LHCN-M2 (cell line): Measurements from ENCODE around the gene MTMR2. TPM values are rescaled to one million over a fixed set of nuclear protein-coding genes. Genes with fewer than 3 reads are reported as not detected.
A peak's percentile ranks its signal among the peaks of the same experiment; 100 is the strongest.
"Not testable (repeated sequence)": the region's sequence is repeated elsewhere in the genome, so short reads cannot be mapped to it uniquely, and the experiment has no call there.

Experiments
- DNase-seq: peaks from one replicate; pipeline ENCODE4 v3.0.0-alpha.2; 2012; ENCODE audit warnings: low read depth
- total RNA-seq: library from RNA; depleted of rRNA; stranded (reverse); fragments of >200 nt; gene quantifications from 2 replicates; pipeline ENCODE4 v1.2.3, GENCODE V29; 2014

Gene MTMR2
- total RNA-seq, 1 experiment from 2014 or later: 22.7 TPM

DNA sequence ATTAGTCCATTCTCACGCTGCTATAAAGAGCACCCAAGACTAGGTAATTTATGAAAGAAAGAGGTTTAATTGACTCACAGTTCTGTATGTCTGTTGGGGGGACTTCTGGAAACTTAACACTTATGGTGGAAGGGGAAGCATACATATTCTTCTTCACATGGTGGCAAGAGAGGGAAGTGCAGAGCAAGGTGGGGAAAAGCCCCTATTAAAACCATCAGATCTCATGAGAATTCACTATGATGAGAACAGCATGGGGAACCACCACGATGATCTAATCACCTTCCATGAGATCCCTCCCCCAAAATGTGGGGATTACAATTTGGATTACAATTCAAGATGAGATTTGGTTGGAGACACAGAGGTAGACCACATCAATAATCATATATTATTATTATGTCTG is 107.9 kb downstream of the MTMR2 start:
- DNase-seq: no peak

DNA sequence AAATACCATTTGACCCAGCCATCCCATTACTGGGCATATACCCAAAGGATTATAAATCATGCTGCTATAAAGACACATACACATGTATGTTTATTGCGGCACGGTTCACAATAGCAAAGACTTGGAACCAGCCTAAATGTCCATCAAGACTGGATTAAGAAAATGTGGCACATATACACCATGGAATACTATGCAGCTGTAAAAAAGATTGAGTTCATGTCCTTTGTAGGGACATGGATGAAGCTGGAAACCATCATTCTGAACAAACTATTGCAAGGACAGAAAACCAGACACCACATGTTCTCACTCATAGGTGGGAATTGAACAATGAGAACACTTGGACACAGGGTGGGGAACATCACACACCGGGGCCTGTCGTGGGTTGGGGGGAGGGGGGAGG is 112.9 kb downstream of the MTMR2 start:
- DNase-seq: not testable (repeated sequence)

DNA sequence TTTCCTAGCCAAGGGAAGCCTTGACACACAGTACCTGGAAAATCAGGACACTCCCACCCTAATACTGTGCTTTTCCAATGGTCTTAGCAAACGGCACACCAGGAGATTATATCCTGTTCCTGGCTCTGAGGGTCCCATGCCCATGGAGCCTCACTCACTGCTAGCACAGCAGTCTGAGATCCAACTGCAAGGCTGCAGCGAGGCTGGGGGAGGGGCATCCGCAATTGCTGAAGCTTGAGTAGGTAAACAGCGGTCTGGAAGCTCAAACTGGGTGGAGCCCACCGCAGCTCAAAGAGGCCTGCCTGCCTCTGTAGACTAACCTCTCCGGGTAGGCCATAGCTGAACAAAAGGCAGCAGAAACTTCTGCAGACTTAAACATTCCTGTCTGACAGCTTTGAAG is 117.4 kb downstream of the MTMR2 start:
- not testable (repeated sequence) for DNase-seq

DNA sequence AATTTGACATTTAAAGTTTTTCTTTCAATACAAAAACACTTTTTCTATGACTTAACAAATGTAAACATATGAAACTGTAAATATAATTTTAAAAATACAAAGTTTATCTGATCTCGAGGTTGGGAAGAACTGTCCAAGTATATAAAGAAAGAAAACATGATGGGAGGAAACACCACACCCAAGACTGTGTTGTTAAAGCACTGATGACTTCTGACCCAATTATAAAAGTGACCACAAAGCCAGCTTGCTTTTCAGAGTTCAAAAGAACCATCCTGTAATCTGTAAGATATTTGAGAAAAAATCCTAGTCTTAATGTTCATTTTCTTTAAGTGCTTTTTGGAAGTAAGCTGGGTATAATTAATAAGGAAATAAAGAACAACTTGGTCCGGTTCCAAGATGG is 118.0 kb downstream of the MTMR2 start:
- DNase-seq: no peak

DNA sequence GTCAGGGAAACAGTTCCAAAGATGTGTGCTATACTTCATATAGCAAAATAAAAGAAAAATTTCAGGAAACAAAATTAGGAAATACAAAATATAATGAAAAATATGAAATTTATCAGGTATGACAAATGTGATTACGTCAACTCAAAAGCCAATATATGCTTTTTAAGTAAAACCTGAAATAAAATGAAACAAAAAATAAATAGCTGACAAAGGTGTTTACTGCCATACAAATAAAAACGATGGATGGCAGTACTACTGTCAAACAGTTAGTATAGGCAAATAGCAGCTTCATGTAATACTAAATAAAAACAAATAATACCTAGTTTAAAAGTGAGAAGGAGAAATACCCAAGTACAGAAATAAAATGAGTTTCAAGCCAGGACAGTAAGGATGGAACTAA is 119.9 kb downstream of the MTMR2 start:
- DNase-seq: no peak

DNA sequence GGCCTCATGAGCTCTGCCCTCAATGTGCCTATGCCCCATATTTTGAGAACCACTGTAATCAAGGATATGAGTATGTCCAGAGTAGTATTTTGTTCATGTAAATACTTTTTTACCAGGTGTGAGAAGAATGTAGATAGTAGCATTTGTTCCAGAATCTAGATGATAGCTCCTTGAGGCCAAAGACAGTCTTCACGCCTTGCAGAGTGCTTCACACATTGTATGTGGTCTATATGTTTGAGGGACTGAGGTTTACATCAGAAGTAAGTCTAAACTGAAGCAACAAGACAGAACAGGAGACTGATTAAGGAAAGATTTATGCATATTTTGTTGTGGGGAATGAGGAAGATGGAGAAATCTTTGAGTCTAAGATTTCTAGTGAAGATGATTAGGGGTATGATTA is 121.1 kb downstream of the MTMR2 start:
- DNase-seq: no peak

DNA sequence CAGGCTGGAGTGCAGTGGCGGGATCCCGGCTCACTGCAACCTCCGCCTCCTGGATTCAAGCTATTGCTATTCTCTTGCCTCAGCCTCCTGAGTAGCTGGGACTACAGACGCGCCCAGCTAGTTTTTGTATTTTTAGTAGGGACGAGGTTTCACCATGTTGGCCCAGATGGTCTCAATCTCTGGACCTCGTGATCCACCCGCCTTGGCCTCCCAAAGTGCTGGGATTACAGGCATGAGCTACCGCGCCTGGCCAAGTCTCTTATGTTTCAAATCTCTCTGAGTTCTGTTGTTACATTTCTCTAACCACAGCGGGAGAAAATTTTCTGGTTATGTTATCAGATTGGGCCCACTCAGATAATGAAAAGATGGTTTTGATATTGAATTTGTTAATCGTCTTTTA is 123.5 kb downstream of the MTMR2 start:
- no peak for DNase-seq

DNA sequence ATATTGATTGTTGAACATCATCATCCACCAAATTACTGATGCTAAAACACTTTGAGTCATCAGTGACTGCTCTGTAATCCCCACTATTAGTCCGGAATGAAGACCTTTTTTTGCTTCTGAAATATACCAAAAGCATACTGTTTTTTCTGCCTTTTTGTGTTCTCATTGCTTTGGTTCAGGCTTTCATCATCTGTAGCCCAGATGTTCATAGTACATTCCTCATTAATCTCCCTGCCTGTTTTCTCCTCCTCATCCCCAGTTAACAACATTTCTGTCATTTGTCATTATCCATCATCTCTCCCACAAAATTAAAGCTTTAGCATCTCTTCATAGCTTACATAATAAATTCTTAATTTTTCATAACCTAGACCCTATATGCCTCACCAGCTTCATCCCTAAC is 124.4 kb downstream of the MTMR2 start:
- DNase-seq: no peak

DNA sequence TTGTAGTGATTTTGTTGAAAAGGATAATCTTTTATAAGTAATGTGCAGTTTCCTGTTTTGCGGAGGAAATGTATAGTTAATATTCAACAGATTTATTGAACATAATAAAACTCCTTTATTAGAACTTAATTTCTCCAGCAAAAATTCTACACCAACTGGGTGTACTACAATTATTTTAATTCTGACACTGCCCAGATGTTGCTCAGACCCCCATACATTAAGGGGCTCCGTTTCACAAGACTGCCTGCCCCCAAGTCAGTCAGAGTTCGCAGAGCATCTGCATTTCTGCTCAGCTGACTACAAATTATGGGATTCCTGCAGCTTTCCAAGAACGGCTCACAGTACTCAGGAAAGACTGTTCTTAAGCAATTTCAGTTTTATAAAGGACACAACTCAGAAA is 127.4 kb downstream of the MTMR2 start:
- no peak for DNase-seq

DNA sequence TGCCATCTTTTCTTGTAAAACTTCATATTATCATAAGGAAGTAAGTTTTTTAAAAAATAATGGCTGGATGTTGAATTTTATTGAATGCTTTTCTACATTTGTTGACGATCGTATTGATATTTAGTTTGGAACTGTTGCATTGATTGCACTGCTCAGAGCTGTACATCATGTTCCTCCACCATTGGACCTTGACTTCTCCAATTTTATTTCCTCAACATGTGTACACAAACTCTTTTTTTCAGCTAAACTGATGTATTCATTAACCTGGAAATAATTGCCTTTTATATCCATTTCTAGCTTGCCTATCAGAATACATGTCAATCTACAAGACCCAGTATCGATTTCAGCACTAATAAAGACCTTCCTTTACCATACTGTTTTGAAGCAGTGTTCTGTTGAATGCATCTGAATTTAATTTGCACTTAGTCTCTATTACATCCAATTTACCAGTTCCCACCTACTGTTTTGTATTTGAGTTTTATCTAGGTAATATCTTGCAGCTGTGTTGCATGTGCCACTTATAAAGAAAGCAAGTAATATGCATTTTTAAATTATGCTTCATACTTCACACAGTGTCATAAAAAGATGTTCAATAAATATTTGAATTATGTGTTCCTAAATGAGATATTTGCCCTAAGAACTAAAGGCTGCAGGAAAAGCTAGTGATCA is 128.1 kb downstream of the MTMR2 start:
- no peak for DNase-seq

DNA sequence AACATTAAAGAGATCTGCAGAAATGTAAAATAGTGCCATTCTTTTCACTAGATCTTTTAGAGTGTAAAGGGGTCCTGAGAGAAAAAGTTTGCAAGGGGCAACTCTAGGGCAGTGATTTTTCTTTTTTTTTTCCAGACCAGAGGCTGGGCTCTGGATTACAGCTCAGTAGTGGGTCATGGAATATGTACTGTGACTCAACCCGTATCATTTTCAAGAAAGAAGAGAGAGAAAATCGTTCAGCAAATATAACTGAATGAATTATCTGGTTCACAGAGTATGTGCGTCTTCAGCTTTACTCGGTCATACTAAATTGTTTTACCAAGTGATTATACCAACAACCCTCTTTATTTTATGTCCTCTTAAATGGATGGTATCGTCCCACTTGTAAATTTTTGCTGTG is 129.8 kb downstream of the MTMR2 start:
- peak; percentile 45 for DNase-seq

DNA sequence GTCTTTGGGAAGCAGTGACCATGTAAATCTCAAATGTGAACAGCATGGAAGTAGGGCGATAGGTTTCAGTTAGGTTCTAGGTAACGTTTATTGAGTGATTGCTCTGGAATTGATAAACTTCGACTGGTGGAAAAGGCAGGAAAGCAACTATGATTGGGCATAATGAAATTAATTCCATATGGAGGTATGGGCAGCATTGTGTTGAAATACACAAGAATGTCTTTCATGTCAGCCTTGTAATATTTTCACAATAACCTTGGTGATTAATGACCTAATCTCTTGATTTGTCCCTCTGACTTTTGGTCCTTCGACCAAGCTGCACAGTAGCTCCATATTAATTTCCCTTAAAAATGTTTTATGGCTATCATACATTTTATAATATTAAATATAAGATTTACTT is 130.8 kb downstream of the MTMR2 start:
- DNase-seq: no peak

DNA sequence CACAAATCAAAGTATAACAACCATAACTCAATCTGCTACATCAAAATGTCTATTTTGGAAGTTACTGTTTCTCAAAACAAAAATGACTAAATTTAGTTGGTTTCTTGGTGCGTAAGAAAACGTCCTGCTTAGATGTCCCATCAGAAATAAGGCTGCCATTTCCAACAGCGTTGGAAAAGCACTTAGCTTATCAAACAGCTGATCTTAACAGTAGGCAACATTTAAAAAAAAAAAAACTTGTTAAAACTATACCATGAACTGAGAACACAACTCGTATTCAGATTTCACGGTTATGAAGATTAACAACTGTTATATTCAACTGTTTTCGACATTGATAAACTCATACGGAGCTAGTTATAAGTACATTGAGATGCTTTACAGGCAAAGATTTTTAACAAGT is 131.2 kb downstream of the MTMR2 start:
- no peak for DNase-seq

DNA sequence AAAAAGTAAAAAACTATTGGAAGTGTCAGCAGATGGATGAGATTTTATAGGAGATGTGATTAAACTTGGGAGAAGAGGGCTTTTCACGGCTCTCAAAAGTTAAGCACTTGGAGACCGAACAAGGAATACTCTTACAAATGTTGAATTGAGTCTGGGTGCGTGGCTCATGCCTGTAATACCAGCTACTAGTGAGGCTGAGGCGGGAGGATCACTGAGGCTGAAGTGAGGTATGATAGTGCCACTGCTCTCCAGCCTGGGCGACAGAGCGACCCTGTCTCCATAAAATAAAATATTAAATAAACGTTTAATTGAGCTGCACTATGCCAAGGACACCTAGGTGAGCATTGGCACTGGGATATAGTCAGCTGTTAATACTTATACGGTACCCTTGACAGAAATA is 131.7 kb downstream of the MTMR2 start:
- no peak for DNase-seq

DNA sequence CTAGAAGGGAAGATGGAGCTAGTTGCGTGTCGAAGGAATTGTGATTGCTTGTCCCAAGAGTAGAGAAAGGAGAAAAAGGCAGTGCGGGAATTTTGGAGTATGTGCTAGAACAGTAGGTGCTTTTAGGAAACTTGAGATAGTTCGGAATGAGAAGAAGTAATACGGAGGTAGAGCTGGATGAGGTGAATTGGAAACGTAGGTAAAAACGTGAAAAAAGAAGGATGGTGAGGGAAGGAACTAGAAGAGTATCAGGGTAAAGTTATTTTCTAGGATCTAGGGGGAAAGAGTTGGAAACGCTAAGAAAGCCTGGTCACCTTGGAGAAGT is 132.2 kb downstream of the MTMR2 start:
- DNase-seq: no peak

DNA sequence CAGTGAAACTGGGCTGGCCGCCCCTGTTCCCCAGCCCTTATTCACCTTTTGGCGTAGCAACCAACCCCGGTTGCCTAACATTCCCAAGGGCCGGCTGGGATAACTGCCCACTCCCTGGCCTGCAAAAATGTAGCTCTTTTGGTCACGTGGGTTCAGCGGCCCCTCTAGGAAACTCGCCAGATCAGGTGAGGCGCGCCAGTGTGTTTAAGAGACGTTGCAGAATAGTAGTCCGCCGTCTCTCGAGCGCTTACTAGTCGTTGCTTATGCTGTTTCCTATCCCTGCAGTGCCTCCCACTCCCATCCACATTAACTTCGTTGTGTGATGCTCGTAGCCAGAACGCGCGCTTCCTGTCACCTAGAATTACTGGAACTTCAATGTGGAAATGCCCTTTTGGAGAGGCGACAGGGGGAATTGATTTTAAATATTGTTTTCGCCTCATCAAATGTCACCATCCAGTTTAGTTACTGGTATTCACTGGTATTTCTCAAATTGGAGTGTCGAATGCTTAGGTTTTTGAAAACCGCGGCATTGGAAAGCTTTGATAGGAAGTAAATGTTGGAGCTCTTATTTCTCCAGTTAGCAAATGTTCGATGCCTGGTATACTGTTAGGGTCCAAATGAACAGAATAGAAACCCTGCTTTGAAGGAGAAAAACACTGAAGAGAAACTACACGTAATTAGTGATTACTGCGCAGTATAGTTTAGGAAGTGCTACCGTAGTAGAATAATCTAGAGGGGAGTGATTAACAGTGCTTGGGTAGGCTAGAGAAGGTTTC is 132.8 kb downstream of the MTMR2 start:
- peak; percentile 51 for DNase-seq

DNA sequence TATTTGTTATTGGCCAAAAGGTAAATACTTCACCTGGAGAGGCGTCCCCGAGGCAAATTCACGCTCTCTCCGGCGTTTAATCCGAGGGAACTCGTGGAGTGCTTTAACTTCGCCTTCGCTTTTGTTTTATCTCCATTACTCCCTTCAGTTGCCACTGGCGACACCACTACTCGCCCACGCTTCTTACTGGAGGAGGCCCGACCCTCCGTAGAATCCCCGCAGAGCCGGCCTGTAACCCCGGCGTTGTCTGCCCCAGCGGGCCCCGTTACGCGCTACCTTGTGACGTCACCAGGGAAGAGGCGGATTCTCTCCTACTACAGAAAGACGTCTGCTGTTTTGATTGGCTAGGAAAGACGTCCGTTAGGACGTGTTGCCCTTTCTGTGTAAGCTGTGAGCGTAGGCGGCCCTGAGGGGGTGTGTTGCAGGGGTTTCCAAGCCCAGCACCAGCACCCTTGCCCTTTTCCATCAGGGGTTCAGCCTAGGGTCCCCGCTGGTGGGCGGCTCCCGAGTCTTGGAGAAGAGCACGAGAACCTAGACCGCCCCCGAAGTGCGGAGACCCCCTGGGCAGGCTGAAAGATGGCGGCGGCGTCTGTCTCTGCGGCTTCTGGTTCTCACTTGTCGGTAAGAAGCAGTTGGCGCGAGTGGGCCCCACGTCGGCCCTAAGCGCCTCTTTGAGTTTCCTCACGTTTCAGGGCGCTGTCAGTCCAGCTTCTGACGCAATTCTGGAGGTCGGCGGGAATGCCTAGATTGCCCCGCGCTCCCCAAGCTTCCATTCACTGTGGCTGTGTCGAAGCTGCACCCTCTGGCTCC is 133.6 kb downstream of the MTMR2 start, which contains the start of gene CEP57:
Gene CEP57 (plus strand): TSS at position 376 of the 810 bp plus-strand sequence. CDS start 201 bp downstream, at position 577.
- peak; percentile 97 for DNase-seq

DNA sequence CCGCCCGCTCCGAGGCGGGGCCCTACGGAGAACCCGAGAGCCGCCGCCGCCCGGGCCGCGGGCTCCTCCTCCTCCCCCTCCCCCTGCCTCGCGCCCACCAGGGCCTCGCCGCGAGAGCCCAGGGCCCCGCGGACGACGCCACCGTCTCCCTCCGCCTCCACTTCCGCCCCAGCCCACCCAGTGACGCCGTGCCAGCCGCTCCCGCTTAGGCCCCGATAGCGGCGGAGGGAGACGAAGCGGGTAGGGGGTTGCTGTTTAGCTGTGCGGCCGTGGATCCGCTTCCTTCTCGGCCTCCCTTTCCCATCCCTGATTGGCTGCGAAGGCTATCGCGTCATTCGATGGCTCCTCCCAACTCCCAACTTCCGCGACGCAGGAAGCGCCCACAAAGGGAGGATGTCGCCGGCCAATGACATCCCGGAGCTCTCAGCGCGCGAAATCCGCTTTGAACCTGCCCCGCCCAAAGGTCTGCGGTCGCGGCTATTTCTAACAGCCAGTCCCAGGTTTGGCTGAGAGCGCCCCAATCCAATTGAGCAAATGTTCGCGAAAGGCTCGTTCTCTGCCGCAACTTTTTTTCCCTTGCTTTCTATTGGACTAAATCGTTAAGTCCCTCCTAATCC is 134.3 kb downstream of the MTMR2 start, which contains the start of gene FAM76B:
Gene FAM76B (minus strand): TSS at position 277 of the 617 bp plus-strand sequence. CDS start 304 bp downstream, outside the sequence.
- peak; percentile 99 for DNase-seq

DNA sequence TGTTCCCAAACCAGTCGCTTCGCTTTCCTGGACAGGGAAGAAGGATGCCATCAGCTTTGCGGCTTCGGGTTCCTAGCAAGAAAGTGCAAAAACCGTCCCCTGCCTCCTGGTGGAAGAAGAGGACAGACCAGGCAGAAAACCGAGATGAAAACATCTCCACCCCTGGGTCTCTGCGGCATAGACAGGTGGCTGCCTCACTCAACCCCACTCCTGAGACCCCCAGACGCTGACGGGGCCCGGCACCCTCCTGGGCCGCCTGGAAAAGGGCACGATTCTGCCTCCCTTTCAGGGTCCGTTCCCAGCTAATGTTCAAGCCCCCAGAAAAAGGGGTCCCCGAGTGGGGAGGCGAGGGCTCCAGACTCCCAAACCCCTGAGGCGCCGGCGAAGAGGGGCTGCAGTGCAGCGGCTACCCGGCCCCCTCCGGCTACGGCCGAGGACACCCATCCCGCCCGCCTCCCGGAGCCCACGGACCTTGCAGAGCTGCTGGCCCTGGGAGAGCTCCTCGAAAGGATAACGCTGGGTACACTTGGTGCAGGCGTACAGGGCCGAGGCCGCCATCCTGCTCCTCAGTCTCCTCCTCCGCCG is 134.9 kb downstream of the MTMR2 start:
- DNase-seq: peak; percentile 43
